ENCODE data around the gene ARHGAP35.
A peak's percentile ranks its signal among the peaks of the same experiment; 100 is the strongest.

Gene ARHGAP35

GRCh38 chr19:46838160-46838559, 22.6 kb upstream of the ARHGAP35 start:
- TF ChIP-seq FOXM1 (IDR thresholded peaks at IDR 0.05; ENCODE audit: borderline replicate concordance, low read depth): no peak
- TF ChIP-seq, protein P1, sequence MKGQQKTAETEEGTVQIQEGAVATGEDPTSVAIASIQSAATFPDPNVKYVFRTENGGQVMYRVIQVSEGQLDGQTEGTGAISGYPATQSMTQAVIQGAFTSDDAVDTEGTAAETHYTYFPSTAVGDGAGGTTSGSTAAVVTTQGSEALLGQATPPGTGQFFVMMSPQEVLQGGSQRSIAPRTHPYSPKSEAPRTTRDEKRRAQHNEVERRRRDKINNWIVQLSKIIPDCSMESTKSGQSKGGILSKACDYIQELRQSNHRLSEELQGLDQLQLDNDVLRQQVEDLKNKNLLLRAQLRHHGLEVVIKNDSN (IDR thresholded peaks at IDR 0.05): no peak
- TF ChIP-seq ZBTB7A (IDR thresholded peaks at IDR 0.05; ENCODE audit: low read depth): no peak
- TF ChIP-seq REST (IDR thresholded peaks at IDR 0.05; ENCODE audit: low read depth): no peak
- no peak for TF ChIP-seq CREB1 (IDR thresholded peaks at IDR 0.05; ENCODE audit: low read depth)
- no peak for TF ChIP-seq TAF1 (IDR thresholded peaks at IDR 0.05; ENCODE audit: low read depth)
- TF ChIP-seq, protein P2, sequence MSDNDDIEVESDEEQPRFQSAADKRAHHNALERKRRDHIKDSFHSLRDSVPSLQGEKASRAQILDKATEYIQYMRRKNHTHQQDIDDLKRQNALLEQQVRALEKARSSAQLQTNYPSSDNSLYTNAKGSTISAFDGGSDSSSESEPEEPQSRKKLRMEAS (IDR thresholded peaks at IDR 0.05): no peak
- TF ChIP-seq TCF12 (IDR thresholded peaks at IDR 0.05; ENCODE audit: low read depth): no peak
- no peak for TF ChIP-seq CEBPB (IDR thresholded peaks at IDR 0.05)
- TF ChIP-seq RAD21 (IDR thresholded peaks at IDR 0.05; ENCODE audit: low read depth): no peak
- no peak for TF ChIP-seq YY1 (IDR thresholded peaks at IDR 0.05; ENCODE audit: low read depth)

DNA sequence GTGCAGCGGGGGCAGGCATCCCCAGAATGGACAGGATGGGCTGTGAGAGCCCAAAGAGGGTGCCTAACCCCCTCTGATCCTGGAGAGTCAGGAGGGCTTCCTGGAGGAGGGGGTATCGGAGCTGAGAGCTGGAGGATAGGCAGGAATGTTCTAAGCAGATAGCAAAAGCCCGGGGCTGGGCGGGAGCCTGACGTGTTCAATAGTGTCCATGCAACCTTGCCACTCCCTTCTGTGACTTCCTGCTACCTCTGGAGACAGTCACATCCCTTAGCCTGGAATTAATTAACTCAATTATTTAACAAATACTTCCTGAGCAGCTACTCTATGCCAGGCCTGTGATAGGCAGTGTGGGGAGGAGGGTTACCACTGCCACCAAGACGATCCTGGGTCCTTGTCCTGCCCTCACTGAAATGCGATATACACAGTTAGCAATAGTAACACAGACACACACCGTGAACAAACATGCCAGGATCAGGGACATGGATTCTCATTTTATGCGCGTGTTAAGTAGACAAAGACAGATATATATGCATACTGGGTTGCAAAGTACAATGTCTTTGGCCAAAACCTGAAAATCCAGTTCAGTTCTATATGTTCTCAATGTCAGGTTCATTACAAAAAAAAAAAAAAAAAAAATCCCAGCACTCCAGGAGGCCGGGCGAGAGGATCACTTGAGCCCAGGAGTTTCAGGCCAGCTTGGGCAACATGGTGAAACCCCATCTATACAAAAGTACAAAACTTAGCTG, 20.9 kb upstream of the ARHGAP35 start:
- no peak for TF ChIP-seq RAD21 (IDR thresholded peaks at IDR 0.05; ENCODE audit: low read depth)
- TF ChIP-seq EP300 (IDR thresholded peaks at IDR 0.05; ENCODE audit: borderline replicate concordance): no peak
- TF ChIP-seq ZBTB7A (IDR thresholded peaks at IDR 0.05; ENCODE audit: low read depth): no peak
- no peak for TF ChIP-seq NFIC (IDR thresholded peaks at IDR 0.05)
- TF ChIP-seq, protein P1 (IDR thresholded peaks at IDR 0.05): no peak
- no peak for TF ChIP-seq TAF1 (IDR thresholded peaks at IDR 0.05; ENCODE audit: low read depth)
- TF ChIP-seq EGR1 (IDR thresholded peaks at IDR 0.05): no peak
- no peak for TF ChIP-seq CEBPB (IDR thresholded peaks at IDR 0.05)
- TF ChIP-seq, protein P2 (IDR thresholded peaks at IDR 0.05): no peak
- no peak for TF ChIP-seq CREB1 (IDR thresholded peaks at IDR 0.05; ENCODE audit: low read depth)
- TF ChIP-seq TEAD4 (IDR thresholded peaks at IDR 0.05): no peak
- TF ChIP-seq REST (IDR thresholded peaks at IDR 0.05; ENCODE audit: low read depth): no peak
- TF ChIP-seq YY1 (IDR thresholded peaks at IDR 0.05; ENCODE audit: low read depth): no peak
- no peak for TF ChIP-seq TCF12 (IDR thresholded peaks at IDR 0.05; ENCODE audit: low read depth)
- no peak for TF ChIP-seq FOXM1 (IDR thresholded peaks at IDR 0.05; ENCODE audit: borderline replicate concordance, low read depth)

- TF ChIP-seq, protein P2 (IDR thresholded peaks at IDR 0.05): 0 out of 2 replicates have a peak, but pooled peaks have one; percentile 19
- no peak for TF ChIP-seq CREB1 (IDR thresholded peaks at IDR 0.05; ENCODE audit: low read depth)
- TF ChIP-seq YY1 (IDR thresholded peaks at IDR 0.05; ENCODE audit: low read depth): 0 out of 2 replicates have a peak, but pooled peaks have one; percentile 25
- peak; percentile 88 for TF ChIP-seq RAD21 (IDR thresholded peaks at IDR 0.05; ENCODE audit: low read depth)
- no peak for TF ChIP-seq FOXM1 (IDR thresholded peaks at IDR 0.05; ENCODE audit: borderline replicate concordance, low read depth)
- TF ChIP-seq TAF1 (IDR thresholded peaks at IDR 0.05; ENCODE audit: low read depth): no peak
- TF ChIP-seq ZBTB7A (IDR thresholded peaks at IDR 0.05; ENCODE audit: low read depth): 0 out of 2 replicates have a peak, but pooled peaks have one; percentile 31
- TF ChIP-seq TEAD4 (IDR thresholded peaks at IDR 0.05): peak; percentile 75
Measured at GRCh38 chr19:46840498-46840942, 20.3 kb upstream of the ARHGAP35 start.

DNA sequence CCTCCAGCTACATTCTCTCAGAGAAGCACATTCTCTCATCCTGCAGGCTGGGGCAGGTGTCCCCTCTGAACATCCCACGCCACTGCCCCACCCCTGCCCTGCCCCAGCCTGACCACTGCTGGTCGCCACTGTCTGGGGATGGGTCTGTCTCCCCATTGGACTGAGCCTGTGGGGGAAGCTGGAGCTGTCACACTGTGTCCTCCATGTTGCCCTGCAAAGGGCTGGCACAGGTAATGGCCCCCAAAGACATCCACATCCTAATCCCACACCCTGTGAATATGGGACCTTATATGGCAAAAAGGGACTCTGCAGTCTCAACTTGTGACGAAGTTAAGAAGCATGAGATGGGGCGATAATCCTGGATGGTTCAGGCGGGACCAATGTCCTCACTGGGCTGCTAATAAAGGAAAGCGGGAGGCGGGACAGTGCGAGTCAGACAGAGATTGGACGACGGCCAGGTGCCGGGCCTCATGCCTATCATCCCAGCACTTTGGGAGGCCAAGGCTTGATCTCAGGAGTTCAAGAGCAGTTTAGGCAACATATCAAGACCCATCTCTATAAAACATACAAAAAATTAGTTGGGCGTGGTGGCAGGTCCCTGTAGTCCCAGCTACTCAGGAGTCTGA, 19.2 kb upstream of the ARHGAP35 start:
- TF ChIP-seq TCF12 (IDR thresholded peaks at IDR 0.05; ENCODE audit: low read depth) (no peak), RAD21 (IDR thresholded peaks at IDR 0.05; ENCODE audit: low read depth) (no peak), CEBPB (IDR thresholded peaks at IDR 0.05) (no peak), YY1 (IDR thresholded peaks at IDR 0.05; ENCODE audit: low read depth) (no peak), TEAD4 (IDR thresholded peaks at IDR 0.05) (no peak), FOXM1 (IDR thresholded peaks at IDR 0.05; ENCODE audit: borderline replicate concordance, low read depth) (no peak), CREB1 (IDR thresholded peaks at IDR 0.05; ENCODE audit: low read depth) (no peak), TAF1 (IDR thresholded peaks at IDR 0.05; ENCODE audit: low read depth) (no peak), EGR1 (IDR thresholded peaks at IDR 0.05) (no peak), NFIC (IDR thresholded peaks at IDR 0.05) (no peak), REST (IDR thresholded peaks at IDR 0.05; ENCODE audit: low read depth) (no peak), EP300 (IDR thresholded peaks at IDR 0.05; ENCODE audit: borderline replicate concordance) (no peak), ZBTB7A (IDR thresholded peaks at IDR 0.05; ENCODE audit: low read depth) (no peak)
- TF ChIP-seq, protein P1 (IDR thresholded peaks at IDR 0.05): no peak
- TF ChIP-seq, protein P2 (IDR thresholded peaks at IDR 0.05): no peak

Measured in Ishikawa (cell line).